ENCODE measurements around the gene PLXNB1.
"Not testable (repeated sequence)": the region's sequence is repeated elsewhere in the genome, so short reads cannot be mapped to it uniquely, and the experiment has no call there.

The PLXNB1 gene

GRCh38 chr3:48463703-48464102, 33.8 kb upstream of the PLXNB1 start:
- no peak for FAIRE-seq

- FAIRE-seq, result not testable (repeated sequence)
Measured at GRCh38 chr3:48461767-48462166, 31.9 kb upstream of the PLXNB1 start.

- FAIRE-seq, result no peak
Measured at GRCh38 chr3:48460517-48460902, 30.6 kb upstream of the PLXNB1 start.

DNA sequence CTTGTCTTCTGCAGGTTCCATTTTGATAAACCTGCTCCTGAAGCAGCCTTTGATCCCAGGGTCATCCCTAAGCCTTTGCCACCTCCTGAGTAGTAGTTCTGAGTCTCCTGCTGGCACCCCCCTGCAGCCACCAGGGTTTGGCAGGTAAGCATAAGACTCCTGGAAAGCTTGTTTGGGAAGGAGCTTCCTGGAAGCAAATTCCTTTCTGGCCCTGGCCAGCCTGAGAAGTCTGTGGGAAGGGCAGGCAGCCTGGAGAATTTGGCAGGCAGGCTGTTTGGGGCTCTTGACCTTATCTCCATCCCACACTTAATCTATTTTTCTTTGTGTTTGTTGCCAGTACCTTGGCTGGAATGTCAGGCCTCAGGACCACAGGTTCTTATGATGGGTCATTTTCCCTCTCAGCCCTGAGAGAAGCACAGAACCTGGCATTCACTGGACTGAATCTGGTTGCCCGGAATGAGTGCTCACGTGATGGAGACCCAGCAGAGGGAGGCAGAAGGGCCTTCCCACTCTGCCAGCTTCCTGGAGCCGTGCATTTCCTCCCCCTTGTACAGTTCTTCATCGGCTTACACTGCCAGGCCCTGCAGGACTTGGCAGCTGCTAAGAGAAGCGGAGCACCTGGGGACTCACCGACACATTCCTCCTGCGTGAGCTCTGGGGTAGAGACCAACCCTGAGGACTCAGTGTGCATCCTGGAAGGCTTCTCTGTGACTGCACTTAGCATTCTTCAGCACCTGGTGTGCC, 30.1 kb upstream of the PLXNB1 start:
- FAIRE-seq, result no peak

- no peak for FAIRE-seq
Measured at GRCh38 chr3:48459331-48459730, 29.4 kb upstream of the PLXNB1 start.

GRCh38 chr3:48456456-48456855, 26.6 kb upstream of the PLXNB1 start:
- no peak for FAIRE-seq

DNA sequence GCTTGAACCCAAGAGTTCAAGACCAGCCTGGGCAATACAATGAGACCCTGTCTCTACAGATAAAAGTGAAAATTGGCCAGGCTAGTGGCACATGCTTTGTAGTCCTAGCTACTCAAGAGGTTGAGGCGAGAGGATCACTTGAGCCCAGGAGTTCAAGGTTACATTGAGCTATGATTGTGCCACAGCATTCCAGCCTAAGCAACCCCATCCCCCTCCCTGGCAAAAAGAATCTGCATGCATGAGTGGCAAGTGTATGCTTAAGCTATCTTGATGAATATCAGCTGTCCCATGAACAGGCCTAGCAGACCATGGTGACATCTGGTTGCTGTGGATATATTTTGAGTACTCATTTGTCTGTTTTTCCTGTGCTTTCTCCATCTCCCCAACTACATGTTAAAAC, 21.4 kb upstream of the PLXNB1 start:
- no peak for FAIRE-seq

GRCh38 chr3:48446425-48447193, 16.7 kb upstream of the PLXNB1 start, which contains the start of gene ATRIP:
TSS of gene ATRIP (plus strand) at chr3:48446737. CDS start at chr3:48446846, 109 bp downstream.
- no peak for FAIRE-seq

- no peak for FAIRE-seq
Measured at GRCh38 chr3:48446043-48446424, 16.1 kb upstream of the PLXNB1 start.

DNA sequence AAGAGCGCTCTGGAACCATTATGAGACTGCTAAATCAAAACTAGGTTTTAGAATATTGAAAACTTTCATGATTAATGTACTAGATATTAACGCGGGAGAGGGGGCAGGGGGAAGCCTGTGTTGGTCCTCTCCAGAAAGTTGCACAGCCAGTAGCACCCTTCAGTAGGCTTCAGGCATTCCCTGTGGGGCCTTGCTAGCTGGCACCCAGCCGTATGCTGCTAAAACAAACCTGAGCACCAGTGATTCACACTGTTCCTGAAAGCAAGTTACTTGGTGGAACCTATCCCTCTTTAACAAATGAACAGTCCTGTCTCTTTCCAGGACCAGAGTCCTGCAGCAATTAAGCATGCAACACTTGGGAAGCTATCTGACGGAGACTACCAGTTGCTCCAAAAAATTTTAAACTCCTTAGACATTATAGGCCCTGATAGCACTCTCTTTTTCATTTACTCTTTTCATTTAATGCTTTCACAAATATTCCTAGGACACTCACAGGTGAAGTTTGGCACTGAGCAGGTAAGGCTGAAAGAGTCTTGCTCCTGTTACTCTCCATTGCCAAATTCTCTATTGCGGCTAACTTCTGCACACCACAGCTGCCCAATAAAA, 15.5 kb upstream of the PLXNB1 start:
- FAIRE-seq, result no peak

DNA sequence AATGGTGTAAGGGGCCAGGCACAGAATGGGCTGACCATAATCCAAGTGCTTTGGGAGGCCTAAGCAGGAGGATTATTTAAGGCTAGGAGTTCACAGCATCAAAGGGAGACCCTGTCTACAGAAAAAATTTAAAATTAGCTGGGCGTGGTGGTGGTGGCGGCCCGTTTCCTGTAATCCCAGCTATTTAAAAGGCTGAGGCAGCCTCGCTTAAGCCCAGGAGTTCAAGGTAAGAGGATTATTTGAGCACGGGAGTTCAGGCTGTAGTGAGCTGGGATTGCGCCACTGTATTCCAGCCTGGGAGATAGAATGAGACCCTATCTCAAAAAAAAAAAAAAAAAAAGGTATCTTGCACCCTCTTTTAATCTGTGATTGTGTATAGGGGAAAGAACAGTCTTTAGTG, 12.1 kb upstream of the PLXNB1 start:
- no peak for FAIRE-seq

DNA sequence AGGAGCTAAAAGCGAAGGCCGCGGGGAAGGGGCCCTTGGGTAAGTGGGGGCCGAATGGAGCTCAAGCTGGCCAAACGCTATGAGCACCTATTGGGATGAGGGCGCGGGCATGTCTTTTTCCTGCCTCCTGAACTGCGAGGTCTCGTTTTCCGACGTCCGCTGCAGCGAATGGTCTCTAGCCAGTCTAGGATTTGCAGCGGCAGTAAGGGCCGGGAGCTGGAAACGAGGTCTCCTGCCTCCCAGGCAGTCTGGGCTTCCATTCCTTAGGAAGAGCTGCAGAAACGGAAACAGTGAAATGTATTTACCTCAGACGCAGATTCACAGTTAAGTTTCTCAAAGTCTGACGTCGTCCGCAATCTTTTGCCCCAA, 10.7 kb upstream of the PLXNB1 start:
- no peak for FAIRE-seq

DNA sequence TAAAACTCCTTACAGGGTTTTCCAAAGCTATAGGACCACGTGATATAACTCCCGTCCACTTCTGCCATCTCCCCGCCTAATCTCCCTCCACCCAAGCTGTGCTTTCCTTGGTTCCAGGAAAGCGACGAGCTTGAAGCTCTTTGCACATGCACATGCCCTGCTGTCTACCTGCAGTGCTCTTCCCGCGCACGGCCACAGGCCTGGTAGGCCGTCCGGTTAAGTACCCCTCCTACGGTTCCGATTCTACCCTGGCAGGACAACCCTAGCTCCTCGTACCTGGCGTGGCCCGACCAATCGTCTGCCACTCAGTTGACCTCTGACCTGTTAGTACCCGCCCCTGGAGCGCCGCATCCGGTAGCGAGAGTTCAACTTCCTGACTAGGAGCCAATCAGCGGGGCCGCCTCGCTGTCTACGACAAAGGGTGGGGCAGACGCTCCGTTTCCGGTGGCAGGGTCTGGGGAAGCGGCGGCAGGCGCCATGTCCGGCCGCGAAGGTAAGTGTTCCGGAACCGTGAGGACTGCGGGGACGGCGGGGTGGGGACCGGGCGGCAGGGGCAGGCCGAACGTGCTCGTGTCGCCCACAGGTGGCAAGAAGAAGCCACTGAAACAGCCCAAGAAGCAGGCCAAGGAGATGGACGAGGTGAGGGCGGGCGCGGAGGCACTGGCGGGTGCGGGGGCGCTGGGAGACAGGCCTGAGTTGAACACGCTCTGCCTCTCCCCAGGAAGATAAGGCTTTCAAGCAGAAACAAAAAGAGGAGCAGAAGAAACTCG, 10.1 kb upstream of the PLXNB1 start, which contains the start of the genes CCDC51 and TMA7:
TSS of gene CCDC51 (minus strand) at position 300 of the 770 bp plus-strand sequence. CDS start 4,991 bp downstream, outside the sequence.
TSS of gene TMA7 (plus strand) at position 438 of the 770 bp plus-strand sequence. CDS start at position 478, 40 bp downstream.
- FAIRE-seq, result peak; percentile 5

DNA sequence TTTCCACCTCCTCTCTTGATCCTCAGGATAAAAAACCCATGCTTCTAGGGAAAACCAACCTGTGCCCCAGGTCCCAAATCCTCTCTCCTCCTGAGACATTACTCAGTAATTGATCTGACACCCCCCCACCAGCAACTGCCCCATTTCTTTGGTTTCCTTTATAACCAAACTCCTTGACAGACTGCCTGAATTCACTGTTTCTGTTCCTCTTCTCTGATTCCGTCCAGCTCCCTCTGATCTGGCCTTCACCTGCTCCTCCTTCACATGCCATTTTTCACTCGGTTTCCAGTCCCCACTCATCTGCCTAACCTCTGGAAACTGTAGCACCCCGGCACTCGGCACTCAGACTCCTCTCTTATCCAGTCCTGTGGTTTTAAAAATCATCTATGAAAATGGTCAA, 7.9 kb upstream of the PLXNB1 start:
- no peak for FAIRE-seq

- FAIRE-seq, result no peak
Measured at GRCh38 chr3:48436855-48437254, 7.0 kb upstream of the PLXNB1 start.

DNA sequence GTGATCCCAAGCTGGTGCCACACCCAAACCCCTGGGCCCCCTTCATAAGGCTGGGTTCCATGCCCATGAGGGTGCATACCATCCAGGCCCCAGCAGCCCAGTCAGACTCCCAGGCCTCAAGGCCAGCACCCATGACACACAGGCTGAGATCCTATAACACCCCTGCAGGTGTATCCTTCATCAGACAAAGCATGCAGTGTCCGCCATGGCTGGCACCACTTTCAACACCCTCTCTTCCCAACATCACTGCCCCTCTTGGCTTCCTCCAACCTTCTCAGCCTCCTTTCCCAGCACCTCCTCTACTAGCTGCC, 6.5 kb upstream of the PLXNB1 start:
- FAIRE-seq, result no peak

DNA sequence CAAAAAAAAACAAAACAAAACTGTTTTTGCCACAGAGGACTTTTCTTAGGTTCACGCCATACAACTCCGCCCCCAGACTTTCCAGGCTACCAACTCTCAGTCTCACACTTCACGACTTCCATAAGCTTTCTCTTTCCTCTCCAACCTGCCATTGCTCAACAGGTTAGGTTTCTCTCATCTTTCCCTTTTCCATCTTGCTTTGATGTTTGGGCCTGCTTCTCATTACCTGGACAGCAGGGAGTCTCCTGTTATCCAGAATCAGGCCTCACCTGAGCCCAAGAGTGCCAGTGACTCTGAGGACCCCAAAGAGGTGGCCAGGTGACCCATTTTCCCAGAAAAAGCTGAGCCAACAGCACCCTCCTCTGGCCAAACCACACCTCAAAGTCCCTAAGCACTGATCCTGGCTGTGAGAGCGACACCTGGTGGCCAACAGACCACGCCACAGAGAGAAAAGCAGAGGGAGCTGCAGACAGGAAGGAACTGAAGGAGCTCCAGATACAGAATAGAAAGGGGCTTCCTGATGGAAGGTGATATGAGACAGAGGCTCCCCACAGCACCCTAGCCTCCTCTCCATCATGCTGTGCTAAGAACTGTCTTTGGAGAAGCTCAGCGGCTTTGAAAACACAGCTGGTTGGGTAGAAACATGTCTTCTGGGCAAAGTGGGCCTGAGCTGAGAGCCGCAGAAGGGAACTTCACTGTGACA, 6.0 kb upstream of the PLXNB1 start:
- no peak for FAIRE-seq

- no peak for FAIRE-seq
Measured at GRCh38 chr3:48435223-48435595, 5.3 kb upstream of the PLXNB1 start.

- FAIRE-seq, result no peak
Measured at GRCh38 chr3:48434591-48435222, 4.8 kb upstream of the PLXNB1 start.

DNA sequence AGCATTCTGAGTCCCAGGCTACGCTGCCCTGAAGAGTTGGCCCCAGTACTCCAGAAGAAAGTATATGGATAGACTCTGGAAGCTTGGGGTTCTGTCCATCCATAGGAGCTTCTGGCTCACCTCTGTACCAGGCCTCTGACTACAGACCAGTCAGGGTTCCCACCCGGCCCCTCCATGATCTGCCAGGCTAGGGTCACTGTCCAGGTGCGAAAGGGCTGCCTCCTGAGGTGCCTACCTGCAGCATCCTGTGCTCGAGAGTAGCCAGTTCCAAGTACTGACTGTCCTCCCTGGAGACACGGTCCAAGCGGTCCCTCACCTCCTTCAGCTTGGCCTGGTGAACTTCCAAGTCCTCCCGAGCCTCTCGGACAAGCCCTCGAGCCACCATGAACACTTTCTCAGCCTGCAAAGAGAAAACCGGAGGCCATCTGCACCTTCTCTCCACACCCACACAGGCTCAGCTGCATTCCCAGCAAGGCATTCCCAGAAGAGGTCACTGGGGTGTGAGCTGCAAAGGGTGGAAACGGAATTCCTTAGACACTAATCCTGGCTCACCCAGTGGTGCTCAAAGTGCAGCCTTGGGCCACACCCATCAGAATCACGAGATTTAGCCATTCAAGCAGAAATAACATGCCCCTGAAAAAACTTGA, 3.7 kb upstream of the PLXNB1 start:
- no peak for FAIRE-seq

Data from colon (tissue), 2 donors.